ENCODE measurements around the gene PREPL.
"Not testable (repeated sequence)": the region's sequence is repeated elsewhere in the genome, so short reads cannot be mapped to it uniquely, and the experiment has no call there.

Gene PREPL

DNA sequence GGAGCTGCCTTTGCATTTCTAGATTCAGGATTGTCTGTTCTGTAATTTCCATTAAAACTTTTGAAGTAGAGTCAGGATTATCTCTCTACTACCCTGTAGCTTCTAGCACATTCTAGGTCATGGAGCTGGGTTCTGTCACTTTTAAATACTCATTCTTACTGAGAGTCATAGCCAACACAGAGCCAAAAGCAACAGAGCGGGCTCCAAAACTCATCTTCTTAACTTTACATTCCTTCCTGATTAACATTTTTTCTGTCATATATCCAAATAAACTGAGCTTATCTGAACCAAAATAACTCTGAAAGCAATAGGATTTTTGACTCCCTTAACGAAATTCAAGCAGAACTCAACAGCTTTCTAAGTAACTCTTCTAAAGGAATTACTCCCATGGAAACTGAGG lies 12.9 kb downstream of the PREPL start:
- no peak for DNase-seq (ENCODE audit: low read depth, low spot score)

DNA sequence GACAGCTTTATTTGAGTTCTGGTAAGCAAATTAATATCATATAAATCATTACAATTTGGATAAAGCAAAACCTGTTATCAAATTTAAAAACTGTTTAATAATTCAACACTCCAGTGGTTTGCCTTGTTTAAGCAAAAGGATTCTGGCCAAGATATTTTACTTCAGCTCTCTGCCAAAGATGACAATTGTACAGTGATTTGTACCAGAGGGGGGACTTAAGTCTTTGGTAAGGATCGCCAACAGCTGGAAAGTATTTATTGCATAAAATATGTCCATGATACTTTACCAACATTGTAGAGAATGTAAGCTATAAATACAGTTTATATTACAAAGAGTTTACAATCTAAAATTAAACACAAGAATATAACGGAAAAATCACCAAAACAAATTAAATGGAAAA lies 13.8 kb downstream of the PREPL start:
- DNase-seq (ENCODE audit: low read depth, low spot score) = no peak

DNA sequence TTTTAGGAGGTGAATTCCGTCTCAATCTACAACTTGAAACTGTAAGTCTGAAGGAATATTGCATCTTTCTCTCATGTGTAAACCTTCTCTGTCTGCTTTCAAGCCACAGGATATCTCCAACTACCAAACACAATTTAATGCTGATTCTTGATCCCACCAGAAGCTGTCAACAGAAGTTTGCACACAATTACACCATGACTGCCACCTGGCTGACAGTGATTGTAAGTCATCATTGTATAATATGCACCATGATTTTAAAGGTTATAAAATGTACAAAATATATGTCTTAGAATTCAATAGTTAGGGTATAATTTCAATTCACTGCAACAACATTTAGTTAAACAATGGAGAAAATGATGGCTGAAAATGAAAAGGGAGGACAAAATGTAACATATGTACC lies 18.4 kb downstream of the PREPL start:
- no peak for DNase-seq (ENCODE audit: low read depth, low spot score)

DNA sequence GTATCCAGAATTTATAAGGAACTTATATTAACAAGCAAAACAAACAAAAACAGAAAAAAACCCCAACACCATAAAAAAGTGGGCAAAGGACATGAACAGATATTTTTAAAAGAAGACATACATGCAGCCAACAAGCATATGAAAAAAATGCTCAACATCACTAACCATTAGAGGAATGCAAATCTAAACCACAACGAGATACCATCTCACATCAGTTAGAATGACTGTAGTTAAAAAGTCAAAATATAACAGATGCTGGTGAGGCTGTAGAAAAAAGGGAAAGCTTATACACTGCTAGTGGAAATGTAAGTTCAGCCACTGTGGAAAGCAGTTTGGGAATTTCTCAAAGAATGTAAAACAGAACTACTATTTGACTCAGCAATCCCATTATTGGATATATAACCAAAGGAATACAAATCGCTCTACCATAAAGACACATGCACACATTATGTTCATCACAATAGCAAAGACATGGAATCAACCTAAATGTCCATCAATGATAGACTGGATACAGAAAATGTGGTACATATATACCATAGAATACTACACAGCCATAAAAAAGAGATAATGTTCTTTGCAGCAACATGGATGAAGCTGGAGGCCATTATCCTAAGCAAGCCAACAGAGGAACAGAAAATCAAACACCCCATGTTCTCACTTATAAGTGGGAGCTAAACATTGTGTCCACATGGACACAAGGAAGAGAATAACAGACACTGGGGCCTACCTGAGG lies 25.3 kb downstream of the PREPL start:
- no peak for DNase-seq (ENCODE audit: low read depth, low spot score)

DNA sequence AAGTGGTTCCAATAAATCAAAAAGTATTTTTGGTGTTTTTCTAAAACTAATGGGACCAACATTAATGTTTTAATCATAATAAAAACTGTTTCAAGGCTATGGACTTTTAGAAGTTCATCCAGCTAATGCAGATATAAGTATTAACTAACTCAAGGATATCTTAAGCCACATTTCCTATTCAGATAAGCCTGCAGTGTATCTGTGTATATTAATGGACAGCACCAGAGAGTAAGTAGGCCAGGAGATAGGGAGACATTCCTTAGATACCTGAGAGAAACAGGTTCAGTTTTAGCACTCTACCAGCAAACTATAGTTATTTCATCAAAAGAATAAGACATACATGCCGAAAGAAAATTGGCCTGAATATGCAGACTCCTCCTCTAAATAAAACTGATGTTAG lies 27.3 kb downstream of the PREPL start:
- DNase-seq (ENCODE audit: low read depth, low spot score) = no peak

DNA sequence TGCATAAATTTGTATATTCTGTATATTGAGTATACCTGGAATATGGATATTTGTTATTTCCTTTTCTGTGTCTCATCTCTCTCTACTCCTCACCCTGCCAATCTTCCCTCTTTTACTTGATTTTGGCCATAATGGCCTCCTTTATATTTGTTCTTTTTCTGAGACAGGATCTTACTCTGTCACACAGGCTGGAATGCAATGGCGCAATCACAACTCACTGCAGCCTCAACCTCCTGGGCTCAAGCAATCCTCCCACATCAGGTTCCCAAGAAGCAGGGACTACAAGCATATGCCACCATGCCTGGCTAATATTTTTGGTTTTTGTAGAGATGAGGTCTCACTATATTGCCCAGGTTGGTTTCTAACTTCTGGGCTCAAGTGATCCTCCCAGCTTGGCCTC lies 30.5 kb downstream of the PREPL start:
- no peak for DNase-seq (ENCODE audit: low read depth, low spot score)

DNA sequence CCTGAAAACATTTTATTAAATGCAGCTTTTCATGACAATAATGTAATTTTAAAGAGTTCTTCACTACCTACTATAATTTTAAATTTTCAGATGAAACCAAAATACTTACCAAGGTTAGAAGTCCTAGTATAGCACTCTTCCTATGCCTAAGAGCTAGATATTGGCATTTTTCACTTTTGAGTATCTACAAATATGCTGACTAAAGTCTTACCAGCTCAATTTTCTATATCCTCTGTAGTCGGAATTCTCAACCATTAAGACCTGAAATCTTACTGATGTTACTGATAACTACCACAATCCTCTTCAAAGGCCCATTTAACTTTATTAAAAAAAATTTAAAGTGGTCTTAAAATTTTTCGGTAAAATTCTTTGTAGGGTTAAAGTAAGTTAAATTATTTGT lies 32.0 kb downstream of the PREPL start:
- DNase-seq (ENCODE audit: low read depth, low spot score) = no peak

DNA sequence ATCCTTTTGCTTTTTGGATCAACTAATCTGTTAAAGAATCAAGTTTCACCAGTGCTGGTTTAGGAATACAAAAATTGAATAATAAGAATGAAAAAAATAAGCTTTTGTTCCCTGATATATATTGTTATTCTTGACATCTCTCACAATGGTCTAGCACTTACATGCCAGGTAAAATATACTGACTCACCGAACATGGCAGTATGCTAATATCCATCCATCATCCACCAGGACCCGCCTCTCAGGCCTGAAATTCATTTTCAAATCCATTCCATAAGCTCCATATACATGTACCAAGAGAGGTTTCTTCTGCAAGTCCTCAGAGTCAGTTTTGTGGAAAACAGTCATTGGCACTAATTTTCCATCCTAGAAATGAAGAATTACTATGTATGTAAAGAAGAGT lies 32.5 kb downstream of the PREPL start:
- DNase-seq (ENCODE audit: low read depth, low spot score) = no peak

DNA sequence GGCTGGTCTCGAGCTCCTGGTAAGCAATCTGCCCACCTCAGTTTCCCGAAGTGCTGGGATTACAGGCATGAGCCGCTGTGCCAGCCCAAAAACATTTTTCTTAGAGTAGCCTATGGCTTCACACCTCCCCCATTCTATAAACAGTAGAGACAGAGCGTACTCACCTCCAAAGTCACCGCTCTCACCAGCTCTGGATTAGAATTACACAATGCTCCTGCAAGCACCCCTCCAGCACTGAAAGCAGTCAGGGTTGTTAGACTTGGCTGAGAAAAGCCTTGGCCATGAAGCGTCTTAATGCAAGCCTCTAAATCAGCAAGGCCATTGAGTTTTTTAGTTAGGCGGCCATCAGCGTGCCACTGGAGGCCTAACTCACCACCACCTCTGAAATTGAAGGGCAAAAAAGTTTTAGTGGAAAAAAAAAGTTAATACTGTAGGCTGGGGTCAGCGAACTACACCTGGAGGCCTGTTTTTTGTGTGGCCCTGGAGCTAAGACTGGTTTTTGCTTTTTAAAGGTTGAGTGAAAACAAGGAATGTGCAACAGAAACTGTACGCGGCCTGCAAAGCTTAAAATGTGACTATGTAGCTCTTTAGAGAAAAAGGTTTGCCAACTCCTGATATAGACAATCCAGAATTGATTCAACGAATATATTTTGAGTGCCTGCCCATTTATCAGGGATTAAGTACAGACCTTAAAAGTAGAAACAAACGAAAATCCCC lies 34.6 kb downstream of the PREPL start:
- DNase-seq (ENCODE audit: low read depth, low spot score) = no peak

DNA sequence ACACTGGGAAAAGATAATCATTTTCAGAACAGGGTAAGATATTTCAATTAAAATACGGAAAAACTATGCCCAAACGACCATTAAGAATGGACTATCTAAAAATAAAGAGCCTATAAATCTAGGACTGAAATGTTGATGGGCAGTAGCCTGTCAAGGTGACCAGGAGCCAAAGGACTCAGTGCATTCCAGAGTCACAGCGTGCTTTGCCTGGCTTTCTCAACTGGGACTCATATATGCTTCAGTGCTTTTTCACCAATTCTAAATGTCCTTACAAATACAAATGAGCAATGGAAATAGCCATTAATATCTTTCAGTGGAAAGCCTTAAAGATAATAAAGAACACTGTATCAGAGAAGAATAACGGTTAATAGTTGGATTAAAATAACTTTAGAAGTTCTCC lies 35.4 kb downstream of the PREPL start:
- no peak for DNase-seq (ENCODE audit: low read depth, low spot score)

DNA sequence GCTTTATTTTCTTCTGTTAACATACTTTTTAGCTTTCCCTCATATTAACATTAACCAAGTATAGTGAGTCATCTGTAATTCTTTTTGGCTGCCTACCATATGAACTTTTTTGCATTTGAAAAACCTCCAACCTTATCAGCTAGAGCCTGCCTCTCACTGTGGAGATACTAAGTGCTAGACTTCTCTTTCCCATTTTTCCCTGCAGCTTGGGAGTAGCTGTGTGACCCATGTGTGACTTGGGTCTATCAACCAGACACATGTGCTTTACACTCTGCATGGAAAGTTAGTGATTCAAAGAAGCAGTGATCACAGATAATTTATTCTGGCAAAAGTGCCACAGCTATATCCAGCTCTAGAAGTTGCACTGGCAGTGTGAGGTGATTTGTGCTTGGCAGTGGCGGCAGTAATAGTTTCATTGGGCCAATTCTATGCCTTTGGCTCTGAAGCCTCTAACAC lies 36.3 kb downstream of the PREPL start:
- DNase-seq (ENCODE audit: low read depth, low spot score) = no peak

DNA sequence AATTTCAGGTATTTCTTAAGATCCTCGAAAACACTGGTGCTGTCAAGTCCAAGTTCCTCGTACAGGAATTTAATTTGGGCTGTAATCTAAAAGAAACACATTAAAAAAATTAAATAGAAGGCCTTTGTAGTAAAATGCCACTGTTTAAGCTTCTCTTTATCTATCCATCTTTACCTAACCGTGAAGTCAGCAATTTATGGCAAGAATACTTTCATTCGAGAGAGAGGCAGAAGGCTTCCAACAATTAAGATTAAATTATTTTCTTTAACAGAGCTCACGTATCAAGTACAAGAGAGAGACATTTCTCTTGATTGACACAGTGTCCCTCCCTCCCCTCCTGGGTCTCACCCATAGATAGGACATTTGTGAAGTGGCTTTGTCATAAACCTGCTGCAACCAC lies 39.9 kb downstream of the PREPL start:
- DNase-seq (ENCODE audit: low read depth, low spot score) = no peak

DNA sequence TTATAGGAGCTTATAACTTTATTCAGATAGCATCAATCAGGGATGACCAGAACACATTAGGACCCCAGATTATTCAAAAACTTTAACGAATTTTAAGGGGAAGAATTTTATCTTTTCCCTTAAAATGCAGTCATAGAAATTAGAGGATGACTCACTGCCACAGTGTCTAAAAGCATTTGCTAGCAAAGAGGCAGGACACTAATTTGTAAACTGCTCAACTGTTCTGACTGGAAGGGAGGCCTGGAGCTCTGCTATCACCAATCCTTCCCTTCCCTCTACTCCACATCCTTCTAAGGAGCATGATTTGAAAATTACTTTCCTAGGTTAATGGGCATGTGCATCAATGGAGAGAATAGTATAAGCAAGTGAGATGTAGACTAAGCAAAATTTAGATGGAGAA lies 40.5 kb downstream of the PREPL start:
- DNase-seq (ENCODE audit: low read depth, low spot score) = no peak

DNA sequence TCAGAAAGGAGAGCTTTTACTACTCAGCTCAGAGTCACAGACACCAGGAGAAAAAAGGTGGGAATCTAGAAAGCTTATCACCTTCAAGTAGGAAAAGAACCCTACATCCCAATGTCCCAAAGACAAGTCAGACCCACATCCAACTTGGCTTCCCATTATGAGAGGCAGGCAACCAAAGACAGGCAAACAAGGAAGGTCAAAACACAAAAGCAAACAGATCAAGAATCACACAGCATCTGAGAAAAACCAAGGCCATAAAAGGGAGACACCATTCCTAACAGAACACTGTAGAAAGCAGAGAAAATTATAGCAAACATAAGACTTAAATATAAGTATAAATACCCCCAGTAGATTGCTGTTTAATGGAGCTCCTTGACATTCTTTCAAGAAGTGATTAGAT lies 45.3 kb downstream of the PREPL start:
- DNase-seq (ENCODE audit: low read depth, low spot score) = no peak

DNA sequence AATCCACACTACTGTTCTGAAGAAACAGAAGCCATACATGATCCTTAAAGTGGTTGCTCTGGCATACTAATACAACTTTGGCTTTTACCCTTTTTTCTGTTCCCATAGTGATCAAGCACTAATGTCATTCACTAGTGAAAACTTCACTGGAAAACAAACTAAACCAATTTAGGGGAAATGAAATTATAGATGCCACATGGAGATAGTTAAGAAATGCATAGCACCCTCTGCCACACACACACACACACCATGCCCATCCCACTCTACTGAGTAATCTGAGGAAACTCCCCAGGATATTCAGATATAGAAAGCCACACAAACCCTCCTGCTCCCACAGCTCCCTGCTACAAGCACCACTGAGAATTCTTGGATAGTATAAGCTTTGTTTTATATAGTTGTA lies 46.9 kb downstream of the PREPL start:
- DNase-seq (ENCODE audit: low read depth, low spot score) = no peak

DNA sequence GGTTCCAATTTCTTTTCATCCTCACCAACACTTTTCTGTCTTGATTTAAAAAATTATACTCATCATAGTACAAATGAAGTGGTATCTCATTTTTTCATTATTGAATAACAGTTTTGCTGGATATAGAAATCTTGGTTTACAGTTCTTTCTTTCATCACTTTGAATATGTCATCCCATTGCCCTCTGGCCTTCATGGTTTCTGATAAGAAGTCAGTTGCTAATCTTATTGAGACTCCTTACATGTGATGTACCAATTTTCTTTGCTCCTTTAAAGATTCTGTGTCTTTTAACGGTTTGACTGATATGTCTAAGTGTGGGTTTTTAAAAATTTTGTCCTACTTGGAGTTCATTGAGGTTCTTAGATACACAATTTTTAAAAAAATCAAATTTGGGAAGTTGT lies 51.0 kb downstream of the PREPL start:
- no peak for DNase-seq (ENCODE audit: low read depth, low spot score)

DNA sequence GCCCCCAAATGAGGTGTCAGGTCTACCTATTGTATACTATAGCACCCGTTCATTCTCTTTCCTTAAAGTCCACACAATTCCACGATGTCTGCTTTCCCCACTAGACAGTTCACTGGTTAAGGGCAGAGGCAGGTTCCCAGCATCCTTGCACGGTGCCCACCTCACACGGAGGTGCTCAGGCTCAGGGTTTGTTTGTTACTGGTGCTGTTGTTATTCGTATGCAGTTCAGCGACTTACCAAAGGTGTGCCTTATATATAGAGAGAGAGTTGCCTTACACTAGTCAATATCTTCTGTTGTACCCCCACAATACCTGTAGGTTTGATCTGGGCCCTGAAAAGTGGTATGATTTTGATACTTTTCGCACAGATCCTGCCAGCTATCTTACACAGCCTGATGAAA lies 55.4 kb downstream of the PREPL start:
- DNase-seq (ENCODE audit: low read depth, low spot score) = no peak

DNA sequence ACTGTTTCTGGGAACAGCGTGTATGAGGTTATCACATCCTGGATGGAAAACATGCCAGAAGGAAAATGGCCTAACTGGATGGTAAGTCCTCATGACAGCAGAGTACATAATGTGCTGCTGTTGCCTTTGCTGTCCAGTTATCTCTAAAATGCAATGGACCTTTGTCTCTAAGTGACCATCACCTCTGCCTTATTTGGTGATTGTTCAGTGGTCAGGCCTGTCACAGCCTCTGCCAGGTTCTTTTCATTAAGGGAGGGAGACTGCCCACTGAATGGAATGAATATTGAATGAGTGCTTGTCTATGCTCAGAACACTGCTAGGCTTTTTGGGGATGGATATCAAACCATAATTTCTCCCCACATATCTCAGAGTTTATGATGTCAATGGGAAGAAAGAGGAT lies 57.0 kb downstream of the PREPL start:
- DNase-seq (ENCODE audit: low read depth, low spot score) = no peak

DNA sequence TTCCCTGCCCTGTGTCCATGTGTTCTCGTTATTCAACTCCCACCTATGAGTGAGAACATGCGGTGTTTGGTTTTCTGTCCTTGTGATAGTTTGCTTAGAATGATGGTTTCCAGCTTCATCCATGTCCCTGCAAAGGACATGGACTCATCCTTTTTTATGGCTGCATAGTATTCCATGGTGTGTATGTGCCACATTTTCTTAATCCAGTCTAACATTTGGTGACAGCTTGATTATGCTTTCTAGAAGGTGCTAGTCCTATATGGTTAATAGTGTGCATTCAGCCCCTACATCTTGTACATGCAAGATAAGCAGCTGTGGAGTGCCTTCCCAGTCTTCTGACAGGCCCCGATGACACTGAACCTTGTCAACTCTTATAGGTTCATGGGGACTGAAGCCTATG lies 57.5 kb downstream of the PREPL start:
- not testable (repeated sequence) for DNase-seq (ENCODE audit: low read depth, low spot score)

DNA sequence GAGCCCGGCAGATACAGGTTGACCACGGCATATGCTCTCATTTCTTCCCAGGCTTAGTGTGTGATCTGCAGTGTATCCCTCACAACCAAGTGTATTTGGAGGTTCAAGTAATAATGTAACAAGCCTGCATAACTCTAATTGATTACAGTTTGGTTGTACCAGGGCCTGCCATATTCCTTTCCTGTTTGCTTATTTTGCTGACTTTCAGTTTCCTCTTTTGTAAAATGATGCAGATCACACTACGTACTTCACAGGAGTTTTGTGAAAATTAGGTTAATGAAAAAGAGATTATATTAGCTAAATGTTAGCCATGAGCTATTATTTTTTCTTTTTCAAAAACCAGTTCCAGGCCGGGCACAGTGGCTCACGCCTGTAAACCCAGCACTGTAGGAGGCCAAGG lies 60.2 kb downstream of the PREPL start:
- no peak for DNase-seq (ENCODE audit: low read depth, low spot score)

DNA sequence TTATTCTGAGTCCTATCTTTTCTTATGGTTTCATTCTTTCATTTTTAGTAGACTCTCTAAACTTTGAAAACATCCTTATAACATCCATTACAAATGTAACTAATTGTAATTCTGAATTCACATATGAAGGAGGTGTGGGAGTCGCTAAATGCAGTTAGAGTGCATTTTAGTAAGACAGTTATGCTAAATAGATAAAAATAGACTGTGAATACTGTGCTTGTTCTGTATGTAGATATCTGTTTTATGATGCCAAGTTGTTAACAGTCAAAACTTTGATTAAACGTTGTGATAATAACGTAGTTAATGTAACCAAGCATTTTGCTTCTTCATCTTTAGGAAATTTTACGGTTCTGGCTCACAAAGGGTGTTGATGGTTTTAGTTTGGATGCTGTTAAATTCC lies 61.7 kb downstream of the PREPL start:
- DNase-seq (ENCODE audit: low read depth, low spot score) = no peak

DNA sequence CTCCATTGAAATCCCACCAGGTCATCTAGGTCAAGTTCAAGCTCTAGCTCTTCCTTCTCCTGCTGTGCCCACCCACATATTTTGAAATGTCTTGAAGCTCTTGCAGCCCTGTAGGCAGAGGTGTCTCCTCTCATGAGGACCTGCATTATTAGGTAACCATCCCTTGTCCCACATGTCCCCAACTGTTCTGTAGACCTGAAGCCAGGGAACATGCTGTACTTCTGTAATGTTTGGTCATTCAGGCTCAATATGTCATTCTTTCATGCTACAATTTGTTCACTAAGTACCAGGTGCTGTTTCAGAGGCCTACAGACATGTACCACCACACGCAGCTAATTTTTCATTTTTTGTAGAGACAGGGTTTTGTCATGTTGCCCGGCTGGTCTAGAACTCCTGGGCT lies 63.9 kb downstream of the PREPL start:
- DNase-seq (ENCODE audit: low read depth, low spot score) = no peak

DNA sequence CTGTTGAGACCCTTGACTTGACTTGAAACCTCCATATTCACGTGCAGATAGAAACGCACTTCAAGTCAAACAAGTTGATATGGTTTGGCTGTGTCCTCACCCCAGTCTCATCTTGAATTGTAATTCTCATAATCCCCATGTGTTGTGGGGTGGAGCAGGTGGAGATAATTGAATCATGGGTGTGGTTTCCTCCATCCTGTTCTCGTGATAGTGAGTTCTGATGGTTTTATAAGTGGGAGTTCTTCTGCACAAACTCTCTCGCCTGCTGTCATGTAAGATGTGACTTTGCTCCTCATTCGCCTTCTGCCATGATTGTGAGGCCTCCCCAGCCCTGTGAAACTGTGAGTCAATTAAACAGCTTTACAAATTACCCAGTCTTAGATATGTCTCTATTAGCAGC lies 64.6 kb downstream of the PREPL start:
- DNase-seq (ENCODE audit: low read depth, low spot score) = no peak
